DND-41 (cell line): ENCODE measurements around the gene GOLGA2.

Source experiments
- EZH2 ChIP-seq: IDR thresholded peaks from 3 replicates; pipeline ENCODE4 v1.6.1; 2012; ENCODE audit warnings: borderline replicate concordance, low read depth, mild to moderate bottlenecking, moderate library complexity, low read length, inconsistent platforms; ENCODE audit not compliant: severe bottlenecking
- TF ChIP-seq, protein P1 (sequence below): IDR thresholded peaks from 2 replicates; pipeline ENCODE4 v1.5.1; 2012; ENCODE audit warnings: borderline replicate concordance, low read length, moderate library complexity, mild to moderate bottlenecking; ENCODE audit not compliant: poor library complexity, severe bottlenecking; ENCODE audit errors: extremely low read depth

DNA sequence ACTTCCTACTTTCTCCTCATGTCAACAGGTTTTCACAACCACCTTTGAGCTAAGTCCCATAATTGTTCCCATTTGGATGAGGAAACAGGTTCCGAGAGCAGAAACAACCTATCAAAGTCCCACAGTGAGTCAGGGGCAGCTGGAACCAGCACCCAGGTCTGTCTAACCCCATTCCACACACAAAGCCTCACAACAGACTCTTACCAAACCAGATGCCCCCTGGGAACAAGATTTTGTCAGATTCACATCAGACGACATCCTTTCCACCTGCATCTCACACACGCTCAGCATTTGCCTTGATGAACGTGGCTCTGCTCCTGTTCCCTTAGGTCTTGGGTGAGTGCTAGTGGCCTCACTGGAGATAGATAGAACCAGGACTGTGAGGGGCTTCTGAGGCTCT, 17.3 kb upstream of the GOLGA2 start:
- TF ChIP-seq, protein P1, sequence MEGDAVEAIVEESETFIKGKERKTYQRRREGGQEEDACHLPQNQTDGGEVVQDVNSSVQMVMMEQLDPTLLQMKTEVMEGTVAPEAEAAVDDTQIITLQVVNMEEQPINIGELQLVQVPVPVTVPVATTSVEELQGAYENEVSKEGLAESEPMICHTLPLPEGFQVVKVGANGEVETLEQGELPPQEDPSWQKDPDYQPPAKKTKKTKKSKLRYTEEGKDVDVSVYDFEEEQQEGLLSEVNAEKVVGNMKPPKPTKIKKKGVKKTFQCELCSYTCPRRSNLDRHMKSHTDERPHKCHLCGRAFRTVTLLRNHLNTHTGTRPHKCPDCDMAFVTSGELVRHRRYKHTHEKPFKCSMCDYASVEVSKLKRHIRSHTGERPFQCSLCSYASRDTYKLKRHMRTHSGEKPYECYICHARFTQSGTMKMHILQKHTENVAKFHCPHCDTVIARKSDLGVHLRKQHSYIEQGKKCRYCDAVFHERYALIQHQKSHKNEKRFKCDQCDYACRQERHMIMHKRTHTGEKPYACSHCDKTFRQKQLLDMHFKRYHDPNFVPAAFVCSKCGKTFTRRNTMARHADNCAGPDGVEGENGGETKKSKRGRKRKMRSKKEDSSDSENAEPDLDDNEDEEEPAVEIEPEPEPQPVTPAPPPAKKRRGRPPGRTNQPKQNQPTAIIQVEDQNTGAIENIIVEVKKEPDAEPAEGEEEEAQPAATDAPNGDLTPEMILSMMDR, result no peak
- no peak for TF ChIP-seq EZH2
